Vagina (tissue), 2 donors: ENCODE results near the gene CUZD1. TPM values are rescaled to one million over a fixed set of nuclear protein-coding genes. Genes with fewer than 3 reads are reported as not detected.

Experiments
- DNase-seq, 2 donors: peaks; one replicate each; pipeline ENCODE4 v3.0.0-alpha.2; 2017; ENCODE audit errors: extremely low spot score in 2 of 2
- H3K27ac ChIP-seq: fragments of 200-600 bp; sonication (generic); one replicate; pipeline ENCODE4 v1.5.1; 2019
- H3K27me3 ChIP-seq: fragments of 200-600 bp; sonication (generic); one replicate; pipeline ENCODE4 v1.5.1; 2019
- H3K36me3 ChIP-seq, 2 donors: fragments of 200-600 bp; sonication (generic); one replicate each; pipeline ENCODE4 v1.5.1; 2017 to 2019
- H3K4me1 ChIP-seq: fragments of 200-600 bp; sonication (generic); one replicate; pipeline ENCODE4 v1.5.1; 2019
- H3K4me3 ChIP-seq, 2 donors: fragments of 200-600 bp; sonication (generic); 1 replicate in 1 of 2; 2 replicates in 1 of 2; pipeline ENCODE4 v1.5.1; 2016 to 2019
- H3K9me3 ChIP-seq: fragments of 200-600 bp; sonication (generic); one replicate; pipeline ENCODE4 v1.5.1; 2019
- POLR2A ChIP-seq, 2 donors: fragments of 450-650 bp; IDR thresholded peaks; one replicate each; pipeline ENCODE4 v1.6.1; 2017; ENCODE audit warnings: antibody characterized with exemption in 2 of 2, mild to moderate bottlenecking in 2 of 2, moderate library complexity in 2 of 2
- POLR2AphosphoS5 ChIP-seq, 2 donors: sonication (generic); formaldehyde crosslinking; IDR thresholded peaks; one replicate each; pipeline ENCODE4 v1.9.0; 2017; ENCODE audit warnings: antibody characterized with exemption in 2 of 2, mild to moderate bottlenecking in 2 of 2, low read depth in 1 of 2; ENCODE audit not compliant: insufficient read depth in 1 of 2
- intact Hi-C: fragments of 100-400 bp; cut with DNase I; formaldehyde crosslinking; loops from one replicate; pipeline ENCODE4 v1.15.1; 2023
- total RNA-seq: library from RNA; depleted of rRNA; stranded (reverse); fragments of >200 nt; gene quantifications from one replicate; pipeline ENCODE4 v1.2.3, GENCODE V29; 2016
- TF ChIP-seq, protein P1 (sequence below), 3 experiments: fragments of 450-650 bp in 2 of 3; fragments of 200-600 bp in 1 of 3; sonication (generic) in 1 of 3; IDR thresholded peaks; one replicate each; pipeline ENCODE4 v1.5.1; 2017 to 2019; ENCODE audit warnings: antibody characterized with exemption in 3 of 3, mild to moderate bottlenecking in 2 of 3, moderate library complexity in 2 of 3

CUZD1 gene
- not detected for total RNA-seq

- no peak for DNase-seq
- Histone ChIP-seq H3K27me3 (no peaks in the 10 kb centered on the region), H3K27ac (no peak within 1 kb of the TSS), H3K4me1 (no peaks in the 10 kb centered on the region), H3K36me3 (no peaks in the 10 kb centered on the region), H3K4me3 (no peak within 1 kb of the TSS), H3K9me3 (no peaks in the 10 kb centered on the region)
- intact Hi-C loops = no loop called here
- no peak for TF ChIP-seq POLR2A (IDR thresholded peaks at IDR 0.05)
- TF ChIP-seq POLR2AphosphoS5 (IDR thresholded peaks at IDR 0.05; ENCODE audit: insufficient read depth in 1 of 2, low read depth in 1 of 2) = no peak
- TF ChIP-seq, protein P1, sequence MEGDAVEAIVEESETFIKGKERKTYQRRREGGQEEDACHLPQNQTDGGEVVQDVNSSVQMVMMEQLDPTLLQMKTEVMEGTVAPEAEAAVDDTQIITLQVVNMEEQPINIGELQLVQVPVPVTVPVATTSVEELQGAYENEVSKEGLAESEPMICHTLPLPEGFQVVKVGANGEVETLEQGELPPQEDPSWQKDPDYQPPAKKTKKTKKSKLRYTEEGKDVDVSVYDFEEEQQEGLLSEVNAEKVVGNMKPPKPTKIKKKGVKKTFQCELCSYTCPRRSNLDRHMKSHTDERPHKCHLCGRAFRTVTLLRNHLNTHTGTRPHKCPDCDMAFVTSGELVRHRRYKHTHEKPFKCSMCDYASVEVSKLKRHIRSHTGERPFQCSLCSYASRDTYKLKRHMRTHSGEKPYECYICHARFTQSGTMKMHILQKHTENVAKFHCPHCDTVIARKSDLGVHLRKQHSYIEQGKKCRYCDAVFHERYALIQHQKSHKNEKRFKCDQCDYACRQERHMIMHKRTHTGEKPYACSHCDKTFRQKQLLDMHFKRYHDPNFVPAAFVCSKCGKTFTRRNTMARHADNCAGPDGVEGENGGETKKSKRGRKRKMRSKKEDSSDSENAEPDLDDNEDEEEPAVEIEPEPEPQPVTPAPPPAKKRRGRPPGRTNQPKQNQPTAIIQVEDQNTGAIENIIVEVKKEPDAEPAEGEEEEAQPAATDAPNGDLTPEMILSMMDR (IDR thresholded peaks at IDR 0.05) = no peak
Measured at GRCh38 chr10:122845783-122846332, at the start of gene CUZD1. Gene CUZD1 (minus strand): TSS chr10:122845857. CDS start chr10:122845843, 14 bp downstream.

DNA sequence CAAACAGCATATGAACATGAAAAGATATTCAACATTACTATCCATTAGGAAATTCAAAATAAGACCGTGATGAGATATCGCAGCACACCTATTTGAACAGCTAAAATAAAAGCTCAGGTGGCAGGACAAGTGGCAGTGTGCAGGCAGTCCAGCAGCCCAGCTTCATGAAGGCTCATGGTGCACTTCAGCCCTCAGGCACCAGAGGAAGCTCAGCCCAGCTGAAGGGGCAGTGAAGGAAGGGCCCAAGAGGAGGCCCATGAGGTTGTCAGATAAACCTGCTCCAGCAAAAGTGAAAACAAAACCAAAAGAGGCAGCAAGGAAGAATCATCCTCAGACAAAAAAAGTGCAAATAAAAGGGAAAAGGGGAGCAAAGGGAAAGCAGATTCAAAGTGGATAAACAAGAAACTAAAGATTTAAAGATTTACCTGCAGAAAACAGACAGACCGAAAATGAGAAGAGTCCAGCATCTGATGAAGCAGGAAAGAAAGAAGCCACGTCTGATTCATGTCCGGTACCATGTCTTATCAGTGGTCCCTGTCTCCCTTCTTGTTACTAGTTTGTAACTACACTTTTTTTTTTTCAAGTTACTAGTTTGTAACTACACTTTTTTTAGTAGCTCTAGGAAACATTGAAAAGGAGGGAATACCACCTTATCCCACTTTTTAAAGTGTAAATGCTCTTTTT lies 48.7 kb upstream of the CUZD1 start:
- TF ChIP-seq POLR2AphosphoS5 (IDR thresholded peaks at IDR 0.05; ENCODE audit: insufficient read depth in 1 of 2, low read depth in 1 of 2) (no peak), POLR2A (IDR thresholded peaks at IDR 0.05) (no peak)
- TF ChIP-seq, protein P1 (IDR thresholded peaks at IDR 0.05) = no peak
- H3K27me3 ChIP-seq = peaks cover 3% of the 10 kb centered on the region
- no peak overlapping the region for H3K4me3 ChIP-seq
- no peak overlapping the region for H3K27ac ChIP-seq
- H3K9me3 ChIP-seq = no peaks in the 10 kb centered on the region
- intact Hi-C loops = no loop called here
- no peak for DNase-seq
- no peaks in the 10 kb centered on the region for H3K4me1 ChIP-seq
- H3K36me3 ChIP-seq = no peaks in the 10 kb centered on the region

GRCh38 chr10:122884166-122884565 lies 38.5 kb upstream of the CUZD1 start:
- Histone ChIP-seq H3K27ac (no peak overlapping the region), H3K36me3 (no peaks in the 10 kb centered on the region), H3K27me3 (no peaks in the 10 kb centered on the region), H3K9me3 (no peaks in the 10 kb centered on the region), H3K4me3 (no peak overlapping the region), H3K4me1 (peaks cover 8% of the 10 kb centered on the region)
- TF ChIP-seq, protein P1 (IDR thresholded peaks at IDR 0.05) = no peak
- TF ChIP-seq POLR2A (IDR thresholded peaks at IDR 0.05) (no peak), POLR2AphosphoS5 (IDR thresholded peaks at IDR 0.05; ENCODE audit: insufficient read depth in 1 of 2, low read depth in 1 of 2) (no peak)
- DNase-seq = no peak
- intact Hi-C loops = no loop called here

DNA sequence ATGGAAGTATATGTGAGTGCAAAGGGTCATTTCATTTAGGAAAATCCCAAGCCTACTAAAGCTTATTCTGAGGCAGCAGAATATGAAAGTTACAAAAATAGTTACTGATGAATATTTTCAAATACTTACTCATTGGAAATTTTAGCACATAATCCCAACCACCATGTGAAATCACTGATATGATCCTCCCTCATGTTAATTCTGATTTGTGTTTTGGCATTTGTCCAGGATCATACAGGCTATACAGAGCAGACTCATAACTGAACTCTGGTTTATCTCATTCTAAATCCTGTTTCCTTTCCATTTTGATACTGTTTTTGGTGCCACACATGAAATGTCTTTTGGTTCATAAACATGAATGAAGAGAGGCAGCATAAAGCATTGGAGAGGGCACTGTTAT lies 37.1 kb upstream of the CUZD1 start:
- DNase-seq = no peak
- H3K27ac ChIP-seq = no peak overlapping the region
- peaks cover 17% of the 10 kb centered on the region for H3K4me1 ChIP-seq
- no peaks in the 10 kb centered on the region for H3K36me3 ChIP-seq
- H3K27me3 ChIP-seq = no peaks in the 10 kb centered on the region
- no peaks in the 10 kb centered on the region for H3K9me3 ChIP-seq
- no peak overlapping the region for H3K4me3 ChIP-seq
- no peak for TF ChIP-seq POLR2A (IDR thresholded peaks at IDR 0.05)
- no peak for TF ChIP-seq POLR2AphosphoS5 (IDR thresholded peaks at IDR 0.05; ENCODE audit: insufficient read depth in 1 of 2, low read depth in 1 of 2)
- TF ChIP-seq, protein P1 (IDR thresholded peaks at IDR 0.05) = no peak
- intact Hi-C loops = no loop called here
